ENCODE data around the gene MAMDC2. TPM values are rescaled to one million over a fixed set of nuclear protein-coding genes. Genes with fewer than 3 reads are reported as not detected.

The MAMDC2 gene
- total and polyA plus RNA-seq, 8 donors: 6.1 to 23.6 (median 7.6) TPM

DNA sequence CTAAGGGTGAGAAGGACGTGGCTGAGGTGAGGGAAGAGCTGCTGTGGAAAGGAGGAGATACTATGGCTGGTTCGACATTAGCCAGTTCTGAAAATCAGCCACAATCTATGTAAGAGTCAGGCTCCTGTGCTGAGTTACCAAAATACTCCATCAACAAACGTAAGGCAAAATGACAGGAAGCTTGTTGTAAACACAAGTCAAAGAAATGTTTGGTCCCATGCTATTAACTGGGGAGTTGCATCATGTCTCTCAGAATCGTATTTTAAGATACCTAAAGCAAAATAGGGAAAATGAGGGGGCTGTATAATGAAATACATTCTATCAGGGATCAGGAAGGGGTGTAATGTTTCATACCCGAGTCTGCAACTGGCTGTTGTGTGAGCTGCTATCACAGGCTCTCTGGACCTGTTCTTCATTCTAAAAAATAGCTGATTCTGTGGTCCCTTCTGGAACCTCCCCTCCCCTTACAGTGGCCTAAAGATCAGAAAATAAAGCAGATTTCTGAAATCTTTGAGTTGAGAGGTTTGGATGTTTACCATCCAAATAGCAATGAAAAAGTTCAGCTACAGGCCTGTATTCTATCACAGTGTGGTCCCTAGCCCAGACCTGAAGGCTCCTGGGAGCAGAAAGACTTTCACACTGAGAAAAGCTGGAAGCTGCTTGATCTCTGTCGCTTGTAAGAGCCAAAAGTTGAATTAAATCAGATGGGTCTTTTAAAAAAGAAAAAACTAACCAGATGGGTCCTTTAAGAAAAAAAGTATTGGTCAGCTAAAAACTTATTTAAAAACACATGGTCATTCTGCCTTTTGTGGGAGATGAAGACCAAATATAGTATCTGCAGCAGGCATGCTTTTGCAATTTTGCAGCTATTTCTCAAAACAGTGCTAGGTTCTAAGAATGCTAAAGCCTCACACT is 117.3 kb downstream of the MAMDC2 start:
- H3K4me3 ChIP-seq: no peak overlapping the region
- H3K27ac ChIP-seq: peak overlapping the region in 1 of 2 donors; percentile 46
- no peaks in the 10 kb centered on the region for H3K4me1 ChIP-seq
- no peaks in the 10 kb centered on the region for H3K27me3 ChIP-seq
- intact Hi-C loops (cut with DNase I): no loop called here
- no peaks in the 10 kb centered on the region for H3K9me3 ChIP-seq
- DNase-seq: peak in 2 of 4 donors; percentile 13 to 28
- no peak for ATAC-seq
- TF ChIP-seq, protein P1, sequence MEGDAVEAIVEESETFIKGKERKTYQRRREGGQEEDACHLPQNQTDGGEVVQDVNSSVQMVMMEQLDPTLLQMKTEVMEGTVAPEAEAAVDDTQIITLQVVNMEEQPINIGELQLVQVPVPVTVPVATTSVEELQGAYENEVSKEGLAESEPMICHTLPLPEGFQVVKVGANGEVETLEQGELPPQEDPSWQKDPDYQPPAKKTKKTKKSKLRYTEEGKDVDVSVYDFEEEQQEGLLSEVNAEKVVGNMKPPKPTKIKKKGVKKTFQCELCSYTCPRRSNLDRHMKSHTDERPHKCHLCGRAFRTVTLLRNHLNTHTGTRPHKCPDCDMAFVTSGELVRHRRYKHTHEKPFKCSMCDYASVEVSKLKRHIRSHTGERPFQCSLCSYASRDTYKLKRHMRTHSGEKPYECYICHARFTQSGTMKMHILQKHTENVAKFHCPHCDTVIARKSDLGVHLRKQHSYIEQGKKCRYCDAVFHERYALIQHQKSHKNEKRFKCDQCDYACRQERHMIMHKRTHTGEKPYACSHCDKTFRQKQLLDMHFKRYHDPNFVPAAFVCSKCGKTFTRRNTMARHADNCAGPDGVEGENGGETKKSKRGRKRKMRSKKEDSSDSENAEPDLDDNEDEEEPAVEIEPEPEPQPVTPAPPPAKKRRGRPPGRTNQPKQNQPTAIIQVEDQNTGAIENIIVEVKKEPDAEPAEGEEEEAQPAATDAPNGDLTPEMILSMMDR (IDR thresholded peaks at IDR 0.05): no peak
- no peaks in the 10 kb centered on the region for H3K36me3 ChIP-seq

DNA sequence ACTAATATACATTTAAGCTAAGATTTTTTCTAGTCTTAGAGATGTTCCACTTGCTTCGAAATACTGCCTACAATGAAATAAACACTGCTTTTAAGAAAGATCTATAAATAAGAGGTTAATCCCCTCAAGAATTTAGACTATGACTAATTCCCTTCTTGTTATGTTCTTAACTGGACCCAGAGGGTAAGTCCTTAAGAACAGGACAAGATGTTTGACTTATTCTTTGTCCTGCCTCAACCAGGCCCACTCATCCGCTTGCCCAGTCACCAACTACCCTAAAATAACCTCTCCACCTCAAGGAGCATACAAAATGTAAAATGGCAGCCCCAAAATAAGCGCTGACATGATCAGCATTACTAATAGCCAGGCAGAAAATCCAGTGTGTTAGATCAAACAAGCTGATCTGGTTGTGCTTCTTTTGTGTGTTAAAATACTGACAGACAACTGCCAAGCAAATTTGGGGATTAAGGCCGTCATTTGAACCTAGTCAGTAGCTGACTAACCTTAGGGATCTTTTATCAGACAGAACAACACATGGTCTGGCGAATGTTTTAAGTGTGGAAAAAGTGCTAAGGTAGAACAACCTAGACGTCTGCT is 121.5 kb downstream of the MAMDC2 start:
- Histone ChIP-seq H3K9me3 (no peaks in the 10 kb centered on the region), H3K4me3 (no peak overlapping the region), H3K4me1 (no peaks in the 10 kb centered on the region), H3K27me3 (no peaks in the 10 kb centered on the region), H3K27ac (no peak overlapping the region), H3K36me3 (no peaks in the 10 kb centered on the region)
- intact Hi-C loops (cut with DNase I): no loop called here
- ATAC-seq: no peak
- TF ChIP-seq, protein P1 (IDR thresholded peaks at IDR 0.05): no peak
- DNase-seq: no peak

DNA sequence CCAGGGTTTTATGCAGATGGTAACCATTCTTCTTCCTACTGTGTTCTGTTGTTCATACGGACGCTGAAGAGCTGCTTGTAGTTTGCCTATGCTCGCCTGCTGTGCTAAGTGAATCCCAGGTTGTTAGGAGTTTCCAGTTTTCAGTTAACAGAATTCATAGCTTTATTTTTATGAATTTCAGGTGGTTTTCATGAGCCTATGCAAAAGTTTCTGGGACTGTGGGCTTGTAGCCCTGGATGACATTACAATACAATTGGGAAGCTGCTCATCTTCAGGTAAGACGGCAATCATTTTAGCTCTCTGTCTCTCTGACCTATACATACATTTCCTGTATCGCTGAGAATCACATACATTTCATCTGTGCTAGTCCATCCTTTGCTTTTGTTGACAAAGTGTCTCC is 124.9 kb downstream of the MAMDC2 start:
- intact Hi-C loops (cut with DNase I): no loop called here
- H3K4me1 ChIP-seq: no peaks in the 10 kb centered on the region
- H3K27me3 ChIP-seq: no peaks in the 10 kb centered on the region
- no peaks in the 10 kb centered on the region for H3K36me3 ChIP-seq
- H3K27ac ChIP-seq: no peak overlapping the region
- no peak overlapping the region for H3K4me3 ChIP-seq
- DNase-seq: no peak
- H3K9me3 ChIP-seq: no peaks in the 10 kb centered on the region
- TF ChIP-seq, protein P1 (IDR thresholded peaks at IDR 0.05): no peak
- ATAC-seq: no peak

DNA sequence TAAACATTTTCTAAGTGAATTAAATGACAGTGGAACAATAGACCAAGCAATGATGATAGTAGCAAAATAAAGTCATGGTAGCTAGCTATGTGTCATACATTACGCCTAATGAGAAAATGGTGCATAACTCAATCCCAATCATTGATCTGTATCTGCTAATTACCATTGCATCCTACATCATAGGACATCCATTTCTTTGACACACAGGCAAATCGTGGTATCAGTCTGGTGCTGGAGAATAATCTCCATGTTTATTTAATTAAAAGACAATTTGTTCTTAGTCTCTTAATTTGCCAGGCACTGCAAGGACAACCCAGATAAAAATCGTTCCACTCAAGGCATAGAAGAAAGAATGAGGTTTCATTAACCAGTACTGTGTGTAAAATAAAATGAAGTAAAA is 125.6 kb downstream of the MAMDC2 start:
- intact Hi-C loops (cut with DNase I): no loop called here
- DNase-seq: no peak
- H3K27ac ChIP-seq: no peak overlapping the region
- TF ChIP-seq, protein P1 (IDR thresholded peaks at IDR 0.05): no peak
- H3K4me1 ChIP-seq: no peaks in the 10 kb centered on the region
- H3K9me3 ChIP-seq: no peaks in the 10 kb centered on the region
- H3K4me3 ChIP-seq: no peak overlapping the region
- no peaks in the 10 kb centered on the region for H3K27me3 ChIP-seq
- H3K36me3 ChIP-seq: no peaks in the 10 kb centered on the region
- ATAC-seq: no peak

DNA sequence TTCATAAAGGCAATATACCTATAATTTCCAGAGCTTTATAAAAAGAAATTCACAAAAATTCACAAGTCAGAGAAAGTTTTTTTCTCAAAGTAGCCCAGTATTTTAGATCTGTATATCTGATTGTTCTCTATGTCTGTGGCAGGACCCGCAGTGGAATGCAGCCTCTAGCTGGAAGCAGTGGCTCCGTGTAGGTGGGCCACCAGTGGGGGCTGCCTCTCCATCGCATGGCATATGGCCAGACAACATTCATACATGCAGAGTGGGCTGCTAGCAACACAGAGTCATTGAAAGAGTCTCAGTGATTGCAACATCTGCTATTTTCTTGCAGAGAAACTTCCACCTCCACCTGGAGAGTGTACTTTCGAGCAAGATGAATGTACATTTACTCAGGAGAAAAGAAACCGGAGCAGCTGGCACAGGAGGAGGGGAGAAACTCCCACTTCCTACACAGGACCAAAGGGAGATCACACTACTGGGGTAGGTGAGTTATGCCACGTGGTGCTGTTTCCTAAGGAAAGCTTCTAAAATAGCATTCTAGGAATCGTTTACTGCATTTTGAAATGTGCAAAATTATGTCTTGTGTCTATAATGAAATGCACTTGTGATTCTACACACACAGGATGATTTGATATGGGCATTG is 126.6 kb downstream of the MAMDC2 start:
- H3K36me3 ChIP-seq: no peaks in the 10 kb centered on the region
- no peak overlapping the region for H3K27ac ChIP-seq
- ATAC-seq: no peak
- TF ChIP-seq, protein P1 (IDR thresholded peaks at IDR 0.05): no peak
- no peaks in the 10 kb centered on the region for H3K9me3 ChIP-seq
- no peaks in the 10 kb centered on the region for H3K4me1 ChIP-seq
- peak in 1 of 4 donors; percentile 33 for DNase-seq
- H3K27me3 ChIP-seq: no peaks in the 10 kb centered on the region
- H3K4me3 ChIP-seq: no peak overlapping the region
- intact Hi-C loops (cut with DNase I): no loop called here

All from left lung (tissue), 10 donors.